ENCODE data around the gene LOXL1. TPM values are rescaled to one million over a fixed set of nuclear protein-coding genes. Genes with fewer than 3 reads are reported as not detected.

The LOXL1 gene
- total and polyA plus RNA-seq, 2 donors (not counting 1 experiment from before 2014, with no cell fraction given), result 0.21 to 0.49 TPM

GRCh38 chr15:73912030-73912596 is 14.1 kb upstream of the LOXL1 start:
- no peak for TF ChIP-seq EZH2 (IDR thresholded peaks at IDR 0.05; ENCODE audit: borderline replicate concordance, insufficient read depth, low read depth, low read length, poor library complexity, severe bottlenecking)
- no peak for TF ChIP-seq CTCF (IDR thresholded peaks at IDR 0.05)
- Mint-ChIP-seq H3K4me3 (no peak overlapping the region), H3K9me3 (ENCODE audit: insufficient read depth) (no peaks in the 10 kb centered on the region), H3K4me1 (peaks cover 2% of the 10 kb centered on the region), H3K27me3 (peaks cover 35% of the 10 kb centered on the region), H3K27ac (no peak overlapping the region)
- DNase-seq (no peak), ATAC-seq (ENCODE audit: low read depth) (no peak)
- H3K79me2 ChIP-seq (ENCODE audit: control insufficient read depth, insufficient read depth, low read length), result no peaks in the 10 kb centered on the region
- peaks cover 0 to 11% (median 0%) of the 10 kb centered on the region in 4 experiments for H3K27me3 ChIP-seq (replicated peaks in 1 of 4; ENCODE audit: control extremely low read depth in 1 of 4, control insufficient read depth in 3 of 4, insufficient read depth in 4 of 4, low read length in 3 of 4)
- H3K4me3 ChIP-seq (ENCODE audit: control extremely low read depth in 1 of 5, extremely low read depth in 1 of 5, insufficient read depth in 1 of 5, low read depth in 2 of 5, low read length in 4 of 5), result no peak overlapping the region
- intact Hi-C loops (cut with micrococcal nuclease), result no loop called here
- H4K20me1 ChIP-seq (ENCODE audit: control insufficient read depth, insufficient read depth, low read length, poor library complexity, severe bottlenecking), result no peaks in the 10 kb centered on the region
- peaks cover 0 to 8% (median 0%) of the 10 kb centered on the region in 3 donors for H3K9me3 ChIP-seq (ENCODE audit: control extremely low read depth in 1 of 3, control insufficient read depth in 2 of 3, insufficient read depth in 1 of 3, low read length in 2 of 3)
- H2AFZ ChIP-seq (ENCODE audit: insufficient read depth, low read depth, low read length, poor library complexity, severe bottlenecking), result no peak overlapping the region
- no peaks in the 10 kb centered on the region for H3K4me1 ChIP-seq (ENCODE audit: control insufficient read depth in 2 of 2, insufficient read depth in 2 of 2, low read length in 2 of 2)
- H3K9ac ChIP-seq (ENCODE audit: low read length), result no peak overlapping the region
- ChIA-PET POLR2A (no interaction called here), CTCF (interaction anchor here (0.8 to 1.5 kb wide), 3 partner anchors 15 to 69 kb away, joined by 3 to 5 read pairs (median 3); no protein-coding TSS in a partner anchor)
- no peak overlapping the region for H3K4me2 ChIP-seq (replicated peaks; ENCODE audit: low read depth, low read length, poor library complexity, severe bottlenecking)
- H3K27ac ChIP-seq (ENCODE audit: low read length in 2 of 2), result no peak overlapping the region
- WGBS (ENCODE audit: insufficient coverage), result no CpG with 5 or more reads among the region's 7 CpGs
- H3K36me3 ChIP-seq (replicated peaks in 1 of 2; ENCODE audit: control extremely low read depth in 1 of 2, control insufficient read depth in 1 of 2, extremely low read depth in 1 of 2, insufficient read depth in 2 of 2, low read length in 1 of 2), result no peaks in the 10 kb centered on the region

GRCh38 chr15:73914145-73914544 is 12.1 kb upstream of the LOXL1 start:
- H3K27ac Mint-ChIP-seq, result no peak overlapping the region

More at GRCh38 chr15:73914145-73914544, 12.1 kb upstream of the LOXL1 start:
- H3K4me2 ChIP-seq (replicated peaks; ENCODE audit: low read depth, low read length, poor library complexity, severe bottlenecking), result no peak overlapping the region
- no peak overlapping the region for H3K27ac ChIP-seq (ENCODE audit: low read length in 2 of 2)
- no peaks in the 10 kb centered on the region for H4K20me1 ChIP-seq (ENCODE audit: control insufficient read depth, insufficient read depth, low read length, poor library complexity, severe bottlenecking)
- TF ChIP-seq EZH2 (IDR thresholded peaks at IDR 0.05; ENCODE audit: borderline replicate concordance, insufficient read depth, low read depth, low read length, poor library complexity, severe bottlenecking) (no peak), CTCF (IDR thresholded peaks at IDR 0.05) (no peak)
- intact Hi-C loops (cut with micrococcal nuclease), result no loop called here
- peaks cover 0 to 11% (median 0%) of the 10 kb centered on the region in 3 donors for H3K9me3 ChIP-seq (ENCODE audit: control extremely low read depth in 1 of 3, control insufficient read depth in 2 of 3, insufficient read depth in 1 of 3, low read length in 2 of 3)
- no peaks in the 10 kb centered on the region for H3K4me1 ChIP-seq (ENCODE audit: control insufficient read depth in 2 of 2, insufficient read depth in 2 of 2, low read length in 2 of 2)
- no peak overlapping the region for H2AFZ ChIP-seq (ENCODE audit: insufficient read depth, low read depth, low read length, poor library complexity, severe bottlenecking)
- H3K27me3 ChIP-seq (replicated peaks in 1 of 4; ENCODE audit: control extremely low read depth in 1 of 4, control insufficient read depth in 3 of 4, insufficient read depth in 4 of 4, low read length in 3 of 4), result peaks cover 0 to 7% (median 0%) of the 10 kb centered on the region in 4 experiments
- H3K4me3 Mint-ChIP-seq, result no peak overlapping the region
- ATAC-seq (ENCODE audit: low read depth) (no peak), DNase-seq (no peak)
- H3K27me3 Mint-ChIP-seq, result peaks cover 30% of the 10 kb centered on the region
- POLR2A ChIA-PET, result no interaction called here
- H3K4me1 Mint-ChIP-seq, result no peaks in the 10 kb centered on the region
- no peaks in the 10 kb centered on the region for H3K79me2 ChIP-seq (ENCODE audit: control insufficient read depth, insufficient read depth, low read length)
- 24% methylated on average over 2 of the region's 3 CpGs for WGBS (ENCODE audit: insufficient coverage)
- H3K36me3 ChIP-seq (replicated peaks in 1 of 2; ENCODE audit: control extremely low read depth in 1 of 2, control insufficient read depth in 1 of 2, extremely low read depth in 1 of 2, insufficient read depth in 2 of 2, low read length in 1 of 2), result no peaks in the 10 kb centered on the region
- no peaks in the 10 kb centered on the region for H3K9me3 Mint-ChIP-seq (ENCODE audit: insufficient read depth)
- H3K4me3 ChIP-seq (ENCODE audit: control extremely low read depth in 1 of 5, extremely low read depth in 1 of 5, insufficient read depth in 1 of 5, low read depth in 2 of 5, low read length in 4 of 5), result no peak overlapping the region
- CTCF ChIA-PET, result interaction anchor here (1.7 kb wide), 1 partner anchor 10 kb away, joined by 3 read pairs; no protein-coding TSS in a partner anchor
- no peak overlapping the region for H3K9ac ChIP-seq (ENCODE audit: low read length)

Data from B cell (primary cell).